HepG2 (cell line): ENCODE data around the gene C5orf24. TPM values are rescaled to one million over a fixed set of nuclear protein-coding genes. Genes with fewer than 3 reads are reported as not detected.
A peak's percentile ranks its signal among the peaks of the same experiment; 100 is the strongest.

ENCODE experiments used
- HCFC1 ChIP-seq: fragments of 150-350 bp; IDR thresholded peaks from 2 replicates; pipeline ENCODE4 v1.6.1; 2014; ENCODE audit warnings: low read depth, low read length
- HDAC2 ChIP-seq: sonication (generic); formaldehyde crosslinking; IDR thresholded peaks from 2 replicates; pipeline ENCODE4 v1.4.0; 2020; ENCODE audit warnings: missing genetic modification reagents
- KDM2A ChIP-seq: sonication (generic); formaldehyde crosslinking; IDR thresholded peaks from 2 replicates; pipeline ENCODE4 v1.4.0; 2020; ENCODE audit warnings: low read depth, missing genetic modification reagents, borderline replicate concordance
- KDM6A ChIP-seq: IDR thresholded peaks from 2 replicates; pipeline ENCODE4 v1.6.1; 2016; ENCODE audit warnings: low read depth
- KLF15 ChIP-seq: sonication (generic); formaldehyde crosslinking; IDR thresholded peaks from 2 replicates; pipeline ENCODE4 v1.8.1; 2023; ENCODE audit warnings: borderline replicate concordance, mild to moderate bottlenecking, inconsistent platforms, missing genetic modification reagents, mixed read lengths
- NR0B2 ChIP-seq: sonication (generic); formaldehyde crosslinking; IDR thresholded peaks from 2 replicates; pipeline ENCODE4 v1.4.0; 2020; ENCODE audit warnings: mild to moderate bottlenecking, missing genetic modification reagents
- PPARG ChIP-seq: conservative IDR thresholded peaks from 2 replicates; pipeline ENCODE4 v1.6.1; 2016; ENCODE audit warnings: missing biosample characterization, missing genetic modification reagents
- RFX5 ChIP-seq: IDR thresholded peaks from 2 replicates; pipeline ENCODE4 v1.6.1; 2011; ENCODE audit warnings: low read depth, low read length, improper control_type of control experiment
- RORA ChIP-seq: sonication (generic); formaldehyde crosslinking; IDR thresholded peaks from 2 replicates; pipeline ENCODE4 v1.5.0; 2020; ENCODE audit warnings: mild to moderate bottlenecking, missing genetic modification reagents, moderate library complexity
- SATB2 ChIP-seq: sonication (generic); formaldehyde crosslinking; IDR thresholded peaks from 2 replicates; pipeline ENCODE4 v1.5.0; 2020; ENCODE audit warnings: missing genetic modification reagents
- ZNF329 ChIP-seq: sonication (generic); formaldehyde crosslinking; IDR thresholded peaks from 2 replicates; pipeline ENCODE4 v1.9.0; 2021; ENCODE audit warnings: low read depth, mild to moderate bottlenecking, missing genetic modification reagents
- ZNF414 ChIP-seq: sonication (generic); formaldehyde crosslinking; IDR thresholded peaks from 2 replicates; pipeline ENCODE4 v1.5.0; 2020; ENCODE audit warnings: missing genetic modification reagents
- ZNF441 ChIP-seq: sonication (generic); formaldehyde crosslinking; IDR thresholded peaks from 2 replicates; pipeline ENCODE4 v1.7.0; 2021; ENCODE audit warnings: missing genetic modification reagents, borderline replicate concordance
- ZNF543 ChIP-seq: sonication (generic); formaldehyde crosslinking; IDR thresholded peaks from 2 replicates; pipeline ENCODE4 v1.4.0; 2020; ENCODE audit warnings: mild to moderate bottlenecking, missing genetic modification reagents
- ZNF615 ChIP-seq: sonication (generic); formaldehyde crosslinking; IDR thresholded peaks from 2 replicates; pipeline ENCODE4 v1.5.0; 2020; ENCODE audit warnings: mild to moderate bottlenecking, missing genetic modification reagents, borderline replicate concordance
- ZNF672 ChIP-seq: sonication (generic); formaldehyde crosslinking; IDR thresholded peaks from 2 replicates; pipeline ENCODE4 v1.8.1; 2022; ENCODE audit warnings: missing genetic modification reagents
- polyA plus RNA-seq, 8 experiments: library from polyadenylated mRNA; depleted of rRNA in 3 of 8; stranded (reverse) in 7 of 8; unstranded in 1 of 8; fragments of >200 nt; fragmentation: Illumina TruSeq in 4 of 8; extraction: Trizol in 4 of 8; gene quantifications; 2 replicates each; pipeline versions ENCODE4 v1.2.1 to v1.2.3, GENCODE V29; 2011 to 2016; ENCODE audit warnings: low read depth in 4 of 8, missing spikeins in 1 of 8, mixed read lengths in 1 of 8; ENCODE audit not compliant: insufficient read depth in 1 of 8
- total RNA-seq, 5 experiments: library from RNA; depleted of rRNA; stranded (reverse); fragments of >200 nt; fragmentation: Illumina TruSeq; extraction: Trizol; gene quantifications; 2 replicates each; pipeline ENCODE4 v1.2.3, GENCODE V29; 2016; ENCODE audit warnings: low read depth in 1 of 5
- TF ChIP-seq, protein P1 (sequence below): sonication (generic); formaldehyde crosslinking; IDR thresholded peaks from 2 replicates; pipeline ENCODE4 v1.8.1; 2022; ENCODE audit warnings: low read depth, mild to moderate bottlenecking, missing genetic modification reagents
- TF ChIP-seq, protein P2 (sequence below): sonication (generic); formaldehyde crosslinking; IDR thresholded peaks from 2 replicates; pipeline ENCODE4 v1.4.0; 2020; ENCODE audit warnings: missing genetic modification reagents
- TF ChIP-seq, protein P3 (sequence below): sonication (generic); IDR thresholded peaks from 2 replicates; pipeline ENCODE4 v1.6.1; 2016; ENCODE audit warnings: low read depth, borderline replicate concordance
- TF ChIP-seq, protein P4 (sequence below): sonication (generic); formaldehyde crosslinking; IDR thresholded peaks from 2 replicates; pipeline ENCODE4 v1.4.0; 2020; ENCODE audit warnings: missing genetic modification reagents

Gene C5orf24
- total and polyA plus RNA-seq, 2 of the 13 experiments (the other 11 are each of a cell fraction or from before 2014, with no cell fraction given), result 34.6 to 41.5 TPM

GRCh38 chr5:134845852-134846640 is at the start of gene C5orf24 (continued):
- no peak for TF ChIP-seq ZNF672 (CRISPR knock-in tag)
- 0 out of 2 replicates have a peak, but pooled peaks have one; percentile 38 for TF ChIP-seq RFX5
- TF ChIP-seq HCFC1, result peak; percentile 44; the same call in 1 of the 2 replicates
- TF ChIP-seq, protein P1, sequence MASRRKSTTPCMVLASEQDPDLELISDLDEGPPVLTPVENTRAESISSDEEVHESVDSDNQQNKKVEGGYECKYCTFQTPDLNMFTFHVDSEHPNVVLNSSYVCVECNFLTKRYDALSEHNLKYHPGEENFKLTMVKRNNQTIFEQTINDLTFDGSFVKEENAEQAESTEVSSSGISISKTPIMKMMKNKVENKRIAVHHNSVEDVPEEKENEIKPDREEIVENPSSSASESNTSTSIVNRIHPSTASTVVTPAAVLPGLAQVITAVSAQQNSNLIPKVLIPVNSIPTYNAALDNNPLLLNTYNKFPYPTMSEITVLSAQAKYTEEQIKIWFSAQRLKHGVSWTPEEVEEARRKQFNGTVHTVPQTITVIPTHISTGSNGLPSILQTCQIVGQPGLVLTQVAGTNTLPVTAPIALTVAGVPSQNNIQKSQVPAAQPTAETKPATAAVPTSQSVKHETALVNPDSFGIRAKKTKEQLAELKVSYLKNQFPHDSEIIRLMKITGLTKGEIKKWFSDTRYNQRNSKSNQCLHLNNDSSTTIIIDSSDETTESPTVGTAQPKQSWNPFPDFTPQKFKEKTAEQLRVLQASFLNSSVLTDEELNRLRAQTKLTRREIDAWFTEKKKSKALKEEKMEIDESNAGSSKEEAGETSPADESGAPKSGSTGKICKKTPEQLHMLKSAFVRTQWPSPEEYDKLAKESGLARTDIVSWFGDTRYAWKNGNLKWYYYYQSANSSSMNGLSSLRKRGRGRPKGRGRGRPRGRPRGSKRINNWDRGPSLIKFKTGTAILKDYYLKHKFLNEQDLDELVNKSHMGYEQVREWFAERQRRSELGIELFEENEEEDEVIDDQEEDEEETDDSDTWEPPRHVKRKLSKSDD (CRISPR knock-in tag), result 0 out of 2 replicates have a peak, but pooled peaks have one; percentile 54
- no peak for TF ChIP-seq RORA (CRISPR knock-in tag)
- TF ChIP-seq, protein P2, sequence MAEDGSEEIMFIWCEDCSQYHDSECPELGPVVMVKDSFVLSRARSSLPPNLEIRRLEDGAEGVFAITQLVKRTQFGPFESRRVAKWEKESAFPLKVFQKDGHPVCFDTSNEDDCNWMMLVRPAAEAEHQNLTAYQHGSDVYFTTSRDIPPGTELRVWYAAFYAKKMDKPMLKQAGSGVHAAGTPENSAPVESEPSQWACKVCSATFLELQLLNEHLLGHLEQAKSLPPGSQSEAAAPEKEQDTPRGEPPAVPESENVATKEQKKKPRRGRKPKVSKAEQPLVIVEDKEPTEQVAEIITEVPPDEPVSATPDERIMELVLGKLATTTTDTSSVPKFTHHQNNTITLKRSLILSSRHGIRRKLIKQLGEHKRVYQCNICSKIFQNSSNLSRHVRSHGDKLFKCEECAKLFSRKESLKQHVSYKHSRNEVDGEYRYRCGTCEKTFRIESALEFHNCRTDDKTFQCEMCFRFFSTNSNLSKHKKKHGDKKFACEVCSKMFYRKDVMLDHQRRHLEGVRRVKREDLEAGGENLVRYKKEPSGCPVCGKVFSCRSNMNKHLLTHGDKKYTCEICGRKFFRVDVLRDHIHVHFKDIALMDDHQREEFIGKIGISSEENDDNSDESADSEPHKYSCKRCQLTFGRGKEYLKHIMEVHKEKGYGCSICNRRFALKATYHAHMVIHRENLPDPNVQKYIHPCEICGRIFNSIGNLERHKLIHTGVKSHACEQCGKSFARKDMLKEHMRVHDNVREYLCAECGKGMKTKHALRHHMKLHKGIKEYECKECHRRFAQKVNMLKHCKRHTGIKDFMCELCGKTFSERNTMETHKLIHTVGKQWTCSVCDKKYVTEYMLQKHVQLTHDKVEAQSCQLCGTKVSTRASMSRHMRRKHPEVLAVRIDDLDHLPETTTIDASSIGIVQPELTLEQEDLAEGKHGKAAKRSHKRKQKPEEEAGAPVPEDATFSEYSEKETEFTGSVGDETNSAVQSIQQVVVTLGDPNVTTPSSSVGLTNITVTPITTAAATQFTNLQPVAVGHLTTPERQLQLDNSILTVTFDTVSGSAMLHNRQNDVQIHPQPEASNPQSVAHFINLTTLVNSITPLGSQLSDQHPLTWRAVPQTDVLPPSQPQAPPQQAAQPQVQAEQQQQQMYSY (CRISPR knock-in tag), result no peak; the same call in 1 of the 2 replicates
- TF ChIP-seq KDM2A (CRISPR knock-in tag), result peak; percentile 96
- TF ChIP-seq, protein P3, sequence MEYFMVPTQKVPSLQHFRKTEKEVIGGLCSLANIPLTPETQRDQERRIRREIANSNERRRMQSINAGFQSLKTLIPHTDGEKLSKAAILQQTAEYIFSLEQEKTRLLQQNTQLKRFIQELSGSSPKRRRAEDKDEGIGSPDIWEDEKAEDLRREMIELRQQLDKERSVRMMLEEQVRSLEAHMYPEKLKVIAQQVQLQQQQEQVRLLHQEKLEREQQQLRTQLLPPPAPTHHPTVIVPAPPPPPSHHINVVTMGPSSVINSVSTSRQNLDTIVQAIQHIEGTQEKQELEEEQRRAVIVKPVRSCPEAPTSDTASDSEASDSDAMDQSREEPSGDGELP, result peak; percentile 22; the same call in 1 of the 2 replicates
- peak; percentile 65; the same call in 1 of the 2 replicates for TF ChIP-seq ZNF329
- TF ChIP-seq KLF15 (CRISPR knock-in tag), result no peak
- TF ChIP-seq, protein P4, sequence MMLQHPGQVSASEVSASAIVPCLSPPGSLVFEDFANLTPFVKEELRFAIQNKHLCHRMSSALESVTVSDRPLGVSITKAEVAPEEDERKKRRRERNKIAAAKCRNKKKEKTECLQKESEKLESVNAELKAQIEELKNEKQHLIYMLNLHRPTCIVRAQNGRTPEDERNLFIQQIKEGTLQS (CRISPR knock-in tag), result peak; percentile 24; the same call in 1 of the 2 replicates
- TF ChIP-seq NR0B2, result peak; percentile 94; the same call in 1 of the 2 replicates
- TF ChIP-seq HDAC2 (CRISPR knock-in tag), result peak; percentile 53; the same call in 1 of the 2 replicates
- TF ChIP-seq ZNF414 (CRISPR knock-in tag), result no peak; the same call in 1 of the 2 replicates
- no peak for TF ChIP-seq KDM6A
- no peak for TF ChIP-seq ZNF543
- 0 out of 2 replicates have a peak, but pooled peaks have one; percentile 12 for TF ChIP-seq PPARG
- TF ChIP-seq ZNF615, result 0 out of 2 replicates have a peak, but pooled peaks have one; percentile 52
- TF ChIP-seq SATB2 (CRISPR knock-in tag), result peak; percentile 60; the same call in 1 of the 2 replicates
- peak; percentile 83; the same call in 1 of the 2 replicates for TF ChIP-seq ZNF441
